ENCODE measurements around the gene SNPH.

DNA sequence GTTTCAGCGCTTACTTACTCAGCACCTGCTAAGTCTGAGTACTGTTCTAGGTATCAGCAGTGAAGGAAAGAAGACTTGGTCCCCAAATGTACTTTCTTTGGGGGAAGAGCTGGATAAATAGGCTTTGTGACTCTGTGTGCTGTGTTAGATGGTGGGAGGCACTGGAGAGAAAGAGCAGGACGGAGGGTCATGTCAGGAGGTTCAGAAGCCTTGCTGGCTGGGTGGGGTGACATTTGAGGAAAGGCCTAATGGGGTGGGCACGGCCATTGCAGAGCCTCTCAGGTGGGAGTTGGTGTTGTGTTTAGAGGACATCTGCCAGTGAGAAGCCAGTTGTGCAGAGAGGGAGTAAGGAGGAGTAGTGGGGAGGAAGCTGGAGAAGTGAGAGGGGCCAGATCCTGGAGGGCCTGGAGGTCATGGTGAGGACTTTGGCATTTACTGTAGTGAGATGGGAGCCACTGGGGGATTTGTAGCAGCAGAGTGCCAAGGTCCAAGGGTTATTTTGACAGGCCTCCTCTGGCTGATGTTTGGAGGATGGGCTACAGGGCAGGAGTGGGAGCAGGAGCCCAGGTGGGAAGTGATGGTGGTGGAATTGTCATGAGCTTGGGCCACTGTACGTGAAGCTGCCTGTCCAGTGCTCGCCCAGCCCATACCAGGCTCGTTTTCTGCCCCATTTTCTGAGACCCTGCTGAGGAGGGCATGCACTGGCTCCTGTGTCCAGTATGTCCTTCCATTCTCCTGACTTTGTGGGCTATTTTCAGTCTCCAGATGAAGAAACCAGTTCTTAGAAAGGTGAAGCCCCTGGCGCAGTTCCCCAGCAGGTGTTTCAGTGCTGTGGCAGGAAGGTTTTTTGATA lies 62.0 kb downstream of the SNPH start:
- TF ChIP-seq POLR2AphosphoS5 (IDR thresholded peaks at IDR 0.05; ENCODE audit: low read depth, low read length) (no peak), SIN3A (IDR thresholded peaks at IDR 0.05; ENCODE audit: borderline replicate concordance, insufficient read depth, low read length) (no peak), TAF1 (IDR thresholded peaks at IDR 0.05; ENCODE audit: borderline replicate concordance, insufficient read depth, low read length) (no peak), FOXP2 (optimal IDR thresholded peaks at IDR 0.05; ENCODE audit: borderline replicate concordance, extremely low read depth, extremely low read length, insufficient read depth) (no peak)
- TF ChIP-seq, protein P1, sequence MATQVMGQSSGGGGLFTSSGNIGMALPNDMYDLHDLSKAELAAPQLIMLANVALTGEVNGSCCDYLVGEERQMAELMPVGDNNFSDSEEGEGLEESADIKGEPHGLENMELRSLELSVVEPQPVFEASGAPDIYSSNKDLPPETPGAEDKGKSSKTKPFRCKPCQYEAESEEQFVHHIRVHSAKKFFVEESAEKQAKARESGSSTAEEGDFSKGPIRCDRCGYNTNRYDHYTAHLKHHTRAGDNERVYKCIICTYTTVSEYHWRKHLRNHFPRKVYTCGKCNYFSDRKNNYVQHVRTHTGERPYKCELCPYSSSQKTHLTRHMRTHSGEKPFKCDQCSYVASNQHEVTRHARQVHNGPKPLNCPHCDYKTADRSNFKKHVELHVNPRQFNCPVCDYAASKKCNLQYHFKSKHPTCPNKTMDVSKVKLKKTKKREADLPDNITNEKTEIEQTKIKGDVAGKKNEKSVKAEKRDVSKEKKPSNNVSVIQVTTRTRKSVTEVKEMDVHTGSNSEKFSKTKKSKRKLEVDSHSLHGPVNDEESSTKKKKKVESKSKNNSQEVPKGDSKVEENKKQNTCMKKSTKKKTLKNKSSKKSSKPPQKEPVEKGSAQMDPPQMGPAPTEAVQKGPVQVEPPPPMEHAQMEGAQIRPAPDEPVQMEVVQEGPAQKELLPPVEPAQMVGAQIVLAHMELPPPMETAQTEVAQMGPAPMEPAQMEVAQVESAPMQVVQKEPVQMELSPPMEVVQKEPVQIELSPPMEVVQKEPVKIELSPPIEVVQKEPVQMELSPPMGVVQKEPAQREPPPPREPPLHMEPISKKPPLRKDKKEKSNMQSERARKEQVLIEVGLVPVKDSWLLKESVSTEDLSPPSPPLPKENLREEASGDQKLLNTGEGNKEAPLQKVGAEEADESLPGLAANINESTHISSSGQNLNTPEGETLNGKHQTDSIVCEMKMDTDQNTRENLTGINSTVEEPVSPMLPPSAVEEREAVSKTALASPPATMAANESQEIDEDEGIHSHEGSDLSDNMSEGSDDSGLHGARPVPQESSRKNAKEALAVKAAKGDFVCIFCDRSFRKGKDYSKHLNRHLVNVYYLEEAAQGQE (IDR thresholded peaks at IDR 0.05; ENCODE audit: insufficient read depth in 1 of 2, low read depth in 2 of 2, low read length in 2 of 2) = no peak

All from PFSK-1 (cell line).